H1 (cell line): ENCODE measurements around the gene MOG. TPM values are rescaled to one million over a fixed set of nuclear protein-coding genes. Genes with fewer than 3 reads are reported as not detected.

Experiments
- CTCF ChIA-PET: fragments of 300-600 bp; sonication (Branson Sonifier 250); formaldehyde crosslinking; loops from one replicate; lab custom pipeline; 2021; ENCODE audit not compliant: partially characterized antibody; lab: Charles Lee
- POLR2A ChIA-PET: fragments of 300-600 bp; sonication (Branson Sonifier 250); formaldehyde crosslinking; loops from one replicate; lab custom pipeline; 2021; ENCODE audit warnings: inconsistent platforms; ENCODE audit not compliant: partially characterized antibody; lab: Charles Lee
- DNase-seq, 2 experiments: peaks; one replicate each; pipeline versions ENCODE4 v3.0.0 to v3.0.0-alpha.2; 2010 to 2022; ENCODE audit warnings: low spot score in 2 of 2, low read depth in 1 of 2, mixed read lengths in 1 of 2
- FAIRE-seq: peaks from 2 replicates; lab custom pipeline; 2011; peaks lifted over from hg19 to GRCh38; lab: Jason Lieb, UNC
- H2AFZ ChIP-seq: 2 replicates; pipeline ENCODE4 v1.8.1; 2012; ENCODE audit warnings: low read length, inconsistent platforms
- H2AK5ac ChIP-seq: 2 replicates; pipeline ENCODE4 v1.6.1; 2013; ENCODE audit warnings: low read depth, low read length
- H2BK120ac ChIP-seq: replicated peaks from 2 replicates; pipeline ENCODE3; 2013; ENCODE audit warnings: low read depth, low read length, inconsistent platforms
- H2BK12ac ChIP-seq: 2 replicates; pipeline ENCODE4 v1.6.1; 2013; ENCODE audit warnings: low read depth, low read length
- H2BK15ac ChIP-seq: 2 replicates; pipeline ENCODE4 v1.6.1; 2013; ENCODE audit warnings: low read length
- H2BK20ac ChIP-seq: 2 replicates; pipeline ENCODE4 v1.6.1; 2013; ENCODE audit warnings: low read length
- H2BK5ac ChIP-seq: 2 replicates; pipeline ENCODE4 v1.6.1; 2013; ENCODE audit warnings: low read depth, low read length
- H3K14ac ChIP-seq: 2 replicates; pipeline ENCODE4 v1.6.1; 2013; ENCODE audit warnings: inconsistent platforms; ENCODE audit not compliant: insufficient read length
- H3K18ac ChIP-seq: 2 replicates; pipeline ENCODE4 v1.6.1; 2013; ENCODE audit warnings: low read length; ENCODE audit errors: extremely low read depth
- H3K23ac ChIP-seq: 2 replicates; pipeline ENCODE4 v1.6.1; 2013; ENCODE audit warnings: inconsistent platforms; ENCODE audit not compliant: insufficient read length
- H3K23me2 ChIP-seq: 2 replicates; pipeline ENCODE4 v1.6.1; 2013; ENCODE audit warnings: low read depth, low read length
- H3K27ac ChIP-seq: 2 replicates; pipeline ENCODE4 v1.6.1; 2011; ENCODE audit warnings: low read depth, low read length, inconsistent platforms
- H3K27me3 ChIP-seq, 4 experiments: replicated peaks in 1 of 4; 1 replicate in 1 of 4; 2 replicates in 3 of 4; pipeline versions ENCODE4 v1.6.1 to v1.8.1; 2011 to 2013; ENCODE audit warnings: low read length in 3 of 4, mild to moderate bottlenecking in 3 of 4, inconsistent platforms in 2 of 4, mixed read lengths in 2 of 4, moderate library complexity in 1 of 4; ENCODE audit not compliant: control insufficient read depth in 3 of 4, insufficient read depth in 3 of 4; ENCODE audit errors: extremely low read depth in 1 of 4
- H3K36me3 ChIP-seq, 4 experiments: 2 replicates each; pipeline versions ENCODE4 v1.6.1 to v1.8.1; 2011 to 2013; ENCODE audit warnings: mild to moderate bottlenecking in 4 of 4, low read length in 3 of 4, moderate library complexity in 2 of 4, control low read depth in 1 of 4, inconsistent platforms in 1 of 4; ENCODE audit not compliant: insufficient read depth in 4 of 4, control insufficient read depth in 2 of 4
- H3K4ac ChIP-seq: replicated peaks from 2 replicates; pipeline ENCODE3; 2013; ENCODE audit warnings: low read length, low read depth, mixed read lengths, inconsistent platforms; ENCODE audit not compliant: insufficient read length
- H3K4me1 ChIP-seq, 4 experiments: replicated peaks in 1 of 4; 1 replicate in 1 of 4; 2 replicates in 3 of 4; pipeline versions ENCODE4 v1.6.1 to v1.8.1; 2011 to 2013; ENCODE audit warnings: low read length in 3 of 4, inconsistent platforms in 2 of 4, mixed read lengths in 1 of 4; ENCODE audit not compliant: insufficient read depth in 4 of 4, control insufficient read depth in 3 of 4
- H3K4me2 ChIP-seq, 2 experiments: 2 replicates each; pipeline versions ENCODE4 v1.6.1 to v1.8.1; 2011 to 2013; ENCODE audit warnings: low read depth in 2 of 2, low read length in 2 of 2, control low read depth in 1 of 2, inconsistent platforms in 1 of 2, mild to moderate bottlenecking in 1 of 2; ENCODE audit not compliant: insufficient read depth in 1 of 2
- H3K4me3 ChIP-seq, 4 experiments: fragments of 200-600, 300-600 bp in 1 of 4; sonication (generic), shearing (Covaris generic), sonication (Bioruptor Twin) in 1 of 4; 2 replicates each; pipeline versions ENCODE4 v1.5.1 to v1.8.1; 2011 to 2016; ENCODE audit warnings: low read length in 4 of 4, low read depth in 3 of 4, control low read depth in 2 of 4, inconsistent platforms in 2 of 4, mild to moderate bottlenecking in 2 of 4, mixed read lengths in 1 of 4, moderate library complexity in 1 of 4; ENCODE audit not compliant: insufficient read depth in 2 of 4; ENCODE audit errors: extremely low read depth in 1 of 4
- H3K56ac ChIP-seq: replicated peaks from 2 replicates; pipeline ENCODE3; 2013; ENCODE audit warnings: low read depth, mild to moderate bottlenecking, mixed read lengths, low read length, inconsistent platforms; ENCODE audit not compliant: insufficient read length
- H3K79me1 ChIP-seq: 2 replicates; pipeline ENCODE4 v1.6.1; 2013; ENCODE audit warnings: low read depth, low read length, control low read depth
- H3K79me2 ChIP-seq, 2 experiments: 2 replicates each; pipeline versions ENCODE4 v1.6.1 to v1.8.1; 2012 to 2013; ENCODE audit warnings: low read length in 2 of 2, mild to moderate bottlenecking in 2 of 2, inconsistent platforms in 1 of 2; ENCODE audit not compliant: insufficient read depth in 2 of 2, control insufficient read depth in 1 of 2
- H3K9ac ChIP-seq, 4 experiments: replicated peaks in 1 of 4; 1 replicate in 1 of 4; 2 replicates in 3 of 4; pipeline versions ENCODE4 v1.6.1 to v1.8.1; 2011 to 2013; ENCODE audit warnings: low read depth in 3 of 4, low read length in 3 of 4, control low read depth in 2 of 4, mild to moderate bottlenecking in 2 of 4, moderate library complexity in 2 of 4, inconsistent platforms in 1 of 4; ENCODE audit errors: extremely low read depth in 1 of 4
- H3K9me3 ChIP-seq, 2 experiments: 2 replicates each; pipeline versions ENCODE4 v1.6.1 to v1.8.1; 2012 to 2013; ENCODE audit warnings: mild to moderate bottlenecking in 2 of 2, moderate library complexity in 2 of 2, control low read depth in 1 of 2, inconsistent platforms in 1 of 2, low read depth in 1 of 2, low read length in 1 of 2, mixed read lengths in 1 of 2; ENCODE audit not compliant: insufficient read depth in 2 of 2
- H4K20me1 ChIP-seq, 2 experiments: replicated peaks in 1 of 2; 2 replicates each; pipeline versions ENCODE3 to v1.8.1; 2011 to 2013; ENCODE audit warnings: inconsistent platforms in 2 of 2, low read length in 2 of 2, mild to moderate bottlenecking in 1 of 2; ENCODE audit not compliant: insufficient read depth in 2 of 2, control insufficient read depth in 1 of 2
- H4K5ac ChIP-seq: 2 replicates; pipeline ENCODE4 v1.6.1; 2013; ENCODE audit warnings: low read length, low read depth, mixed read lengths, inconsistent platforms; ENCODE audit not compliant: insufficient read length
- H4K8ac ChIP-seq: 2 replicates; pipeline ENCODE4 v1.8.0; 2013; ENCODE audit warnings: mild to moderate bottlenecking, moderate library complexity, low read length, inconsistent platforms; ENCODE audit not compliant: insufficient read depth; ENCODE audit errors: extremely low read depth
- H4K91ac ChIP-seq: replicated peaks from 2 replicates; pipeline ENCODE3; 2013; ENCODE audit warnings: low read length, mixed read lengths, inconsistent platforms; ENCODE audit not compliant: insufficient read length
- ATF2 ChIP-seq: IDR thresholded peaks from 2 replicates; pipeline ENCODE4 v1.6.1; 2012; ENCODE audit warnings: low read length, inconsistent platforms
- CBX5 ChIP-seq: fragments of 300-800, 300-1000 bp; sonication (generic); IDR thresholded peaks from 2 replicates; pipeline ENCODE4 v1.7.1; 2016; ENCODE audit warnings: antibody characterized with exemption, low read length, low read depth
- POLR2AphosphoS5 ChIP-seq: IDR thresholded peaks from 2 replicates; pipeline ENCODE4 v1.6.1; 2011; ENCODE audit warnings: low read depth, low read length
- RBBP5 ChIP-seq: IDR thresholded peaks from 2 replicates; pipeline ENCODE4 v1.7.1; 2012; ENCODE audit warnings: low read depth, mild to moderate bottlenecking, inconsistent platforms, low read length, moderate library complexity, borderline replicate concordance
- SIX5 ChIP-seq: IDR thresholded peaks from 2 replicates; pipeline ENCODE4 v1.6.1; 2011; ENCODE audit warnings: mild to moderate bottlenecking, low read depth, low read length
- SRF ChIP-seq: IDR thresholded peaks from 2 replicates; pipeline ENCODE4 v1.6.1; 2011; ENCODE audit warnings: mild to moderate bottlenecking, low read depth, low read length, moderate library complexity
- TAF7 ChIP-seq: optimal IDR thresholded peaks from 2 replicates; pipeline ENCODE3; 2011; ENCODE audit warnings: low read depth, mild to moderate bottlenecking, inconsistent platforms, low read length, moderate library complexity, borderline replicate concordance
- WGBS, 2 experiments: shearing (Covaris generic) in 1 of 2; methylation state at CpG; one replicate each; pipeline versions ENCODE4 v1.1.6 to v1.1.7; 2013 to 2015; ENCODE audit warnings: low lambda C conversion rate in 2 of 2, mixed read lengths in 2 of 2, inconsistent platforms in 1 of 2, low coverage in 1 of 2, missing lambda C conversion rate in 1 of 2; ENCODE audit not compliant: insufficient replicate concordance in 2 of 2, insufficient coverage in 1 of 2, insufficient read length in 1 of 2; ENCODE audit errors: extremely low coverage in 1 of 2, missing lambda C conversion rate in 1 of 2; 5-methylcytosine and 5-hydroxymethylcytosine counted together
- polyA plus RNA-seq, 7 experiments: library from polyadenylated mRNA; depleted of rRNA in 3 of 7; stranded (reverse) in 5 of 7; unstranded in 2 of 7; fragments of >200 nt in 5 of 7; fragments of 200-250 nt in 2 of 7; gene quantifications; 1 replicate in 5 of 7; 2 replicates in 1 of 7; 4 replicates in 1 of 7; pipeline versions ENCODE4 v1.2.1 to v1.2.3, GENCODE V29; 2011 to 2013; ENCODE audit warnings: missing spikeins in 2 of 7, mixed read lengths in 2 of 7
- total RNA-seq: library from RNA; stranded (reverse); fragmentation: NEBNext Ultra II Directional; extraction: Animal tissue kit (Norgen Biotek cat#: 25700); gene quantifications from 2 replicates; pipeline ENCODE4 v1.2.1, GENCODE V29; 2021

MOG gene
- total and polyA plus RNA-seq, 2 of the 8 experiments (the other 6 are each of a cell fraction or from before 2014, with no cell fraction given) = 0.17 to 0.86 TPM

- TF ChIP-seq ATF2 = no peak
- no peak for TF ChIP-seq POLR2AphosphoS5
- no peak for TF ChIP-seq TAF7
- TF ChIP-seq SRF = no peak
- no peak for TF ChIP-seq CBX5
- TF ChIP-seq SIX5 = no peak
- no peak for TF ChIP-seq RBBP5
- no peak overlapping the region for H3K4me2 ChIP-seq
- ChIA-PET POLR2A (interaction anchor here (1.7 to 3.0 kb wide), 4 partner anchors 9 to 15 kb away, joined by 4 to 33 read pairs (median 12); no protein-coding TSS in a partner anchor), CTCF (interaction anchor here (0.7 to 1.8 kb wide), 3 partner anchors 8 to 137 kb away, joined by 3 to 10 read pairs (median 7); no protein-coding TSS in a partner anchor)
- peaks cover 54 to 95% (median 84%) of the 10 kb centered on the region in 4 experiments for H3K36me3 ChIP-seq
- H4K91ac ChIP-seq = no peak overlapping the region
- no peak overlapping the region for H2BK12ac ChIP-seq
- H3K4me3 ChIP-seq = no peak overlapping the region
- peaks cover 5% of the 10 kb centered on the region in 2 experiments for H4K20me1 ChIP-seq
- H2BK15ac ChIP-seq = no peak overlapping the region
- peaks cover 2% of the 10 kb centered on the region; the same call in 1 of the 2 replicates for H3K79me1 ChIP-seq
- no peaks in the 10 kb centered on the region for H3K4me1 ChIP-seq
- H3K27me3 ChIP-seq = no peaks in the 10 kb centered on the region
- H2BK5ac ChIP-seq = no peak overlapping the region
- 92% methylated on average over 4 of the region's 4 CpGs; no CpG with 5 or more reads in 1 of the 2 experiments for WGBS, 2 experiments
- H3K56ac ChIP-seq = no peak overlapping the region
- H3K4ac ChIP-seq = no peak overlapping the region
- H3K79me2 ChIP-seq = no peaks in the 10 kb centered on the region
- DNase-seq (no peak), FAIRE-seq (no peak)
- no peak overlapping the region for H2BK120ac ChIP-seq
- H3K23ac ChIP-seq = no peak overlapping the region
- H3K14ac ChIP-seq = no peak overlapping the region
- H4K5ac ChIP-seq = no peak overlapping the region
- no peak overlapping the region for H3K18ac ChIP-seq
- no peak overlapping the region for H2AK5ac ChIP-seq
- no peaks in the 10 kb centered on the region for H3K23me2 ChIP-seq
- H3K9ac ChIP-seq = no peak overlapping the region
- H3K9me3 ChIP-seq = no peaks in the 10 kb centered on the region
- no peak overlapping the region for H2AFZ ChIP-seq
- no peak overlapping the region for H4K8ac ChIP-seq
- no peak overlapping the region for H2BK20ac ChIP-seq
- H3K27ac ChIP-seq = no peak overlapping the region
Measured at GRCh38 chr6:29610540-29610939, 46.4 kb upstream of the MOG start.
